Activated naive CD4-positive, alpha-beta T cell treated with anti-CD3 and anti-CD28 coated beads, Interleukin-2, amount 50 U/mL, for 24 hours (primary cell): ENCODE measurements around the gene MYOG.

Experiments used
- H3K27ac Mint-ChIP-seq: one replicate; pipeline ENCODE4 v1.8.0; 2021; ENCODE audit warnings: mild to moderate bottlenecking, mixed read lengths
- H3K27me3 Mint-ChIP-seq: one replicate; pipeline ENCODE4 v1.8.0; 2021; ENCODE audit warnings: mixed read lengths
- H3K36me3 Mint-ChIP-seq: one replicate; pipeline ENCODE4 v1.8.0; 2021; ENCODE audit warnings: mixed read lengths
- H3K4me1 Mint-ChIP-seq: one replicate; pipeline ENCODE4 v1.8.0; 2021; ENCODE audit warnings: mixed read lengths
- H3K4me3 Mint-ChIP-seq: one replicate; pipeline ENCODE4 v1.8.0; 2021; ENCODE audit warnings: mild to moderate bottlenecking, mixed read lengths
- H3K9me3 Mint-ChIP-seq: one replicate; pipeline ENCODE4 v1.8.0; 2021; ENCODE audit warnings: mixed read lengths

Gene MYOG

DNA sequence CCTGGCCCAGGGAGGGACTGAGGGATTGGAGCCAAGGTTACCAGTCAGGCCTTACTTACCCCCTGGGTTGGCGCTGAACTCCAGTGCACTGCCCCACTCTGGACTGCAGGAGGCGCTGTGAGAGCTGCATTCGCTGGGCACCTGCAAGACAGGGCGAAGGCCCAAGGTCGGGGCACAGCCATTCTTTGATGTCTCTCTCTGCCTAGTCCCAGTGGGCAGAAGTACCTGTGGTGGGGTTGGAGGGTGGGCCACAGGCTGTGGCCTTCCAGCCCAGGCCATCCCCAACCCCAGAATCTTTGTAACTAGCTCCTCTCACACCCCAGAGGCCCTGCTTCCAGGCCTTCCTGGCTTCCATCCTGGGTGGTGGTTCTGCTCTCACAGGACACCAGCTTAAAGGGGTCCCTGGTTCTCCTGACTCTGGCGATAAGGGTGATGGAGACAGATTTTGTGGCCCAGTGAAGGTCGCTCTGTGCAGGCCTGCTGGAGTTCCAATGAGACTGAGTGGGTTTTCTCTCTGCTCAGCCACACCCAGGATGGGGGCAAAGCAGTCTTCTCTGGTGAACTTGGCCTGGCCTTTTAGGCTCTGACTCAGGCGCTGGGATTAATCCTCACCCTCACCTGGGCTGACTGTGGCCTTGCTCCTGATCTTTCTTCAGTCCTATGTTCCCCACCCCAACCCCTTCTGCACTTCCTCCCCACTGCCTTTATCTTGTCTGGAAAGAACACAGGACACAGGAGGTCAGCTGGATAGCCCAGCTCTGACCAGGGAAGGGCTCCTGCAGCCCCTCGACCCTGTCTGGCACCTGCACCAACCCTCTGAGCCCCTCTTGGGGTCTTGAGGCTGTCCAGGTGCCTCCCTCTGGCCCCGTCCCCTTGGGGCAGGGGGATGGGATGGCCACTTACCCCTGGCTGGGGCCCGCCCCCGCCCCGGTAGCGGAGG is 954 bp downstream of the MYOG start:
- Mint-ChIP-seq H3K4me3 (no peak overlapping the region), H3K27me3 (peaks cover 9% of the 10 kb centered on the region), H3K4me1 (no peaks in the 10 kb centered on the region), H3K36me3 (no peaks in the 10 kb centered on the region), H3K9me3 (no peaks in the 10 kb centered on the region), H3K27ac (no peak overlapping the region)

GRCh38 chr1:203083463-203083921 is 2.3 kb downstream of the MYOG start:
- H3K27ac Mint-ChIP-seq, result no peak overlapping the region
- H3K36me3 Mint-ChIP-seq, result no peaks in the 10 kb centered on the region
- no peaks in the 10 kb centered on the region for H3K4me1 Mint-ChIP-seq
- no peak overlapping the region for H3K4me3 Mint-ChIP-seq
- peaks cover 14% of the 10 kb centered on the region for H3K27me3 Mint-ChIP-seq
- no peaks in the 10 kb centered on the region for H3K9me3 Mint-ChIP-seq

DNA sequence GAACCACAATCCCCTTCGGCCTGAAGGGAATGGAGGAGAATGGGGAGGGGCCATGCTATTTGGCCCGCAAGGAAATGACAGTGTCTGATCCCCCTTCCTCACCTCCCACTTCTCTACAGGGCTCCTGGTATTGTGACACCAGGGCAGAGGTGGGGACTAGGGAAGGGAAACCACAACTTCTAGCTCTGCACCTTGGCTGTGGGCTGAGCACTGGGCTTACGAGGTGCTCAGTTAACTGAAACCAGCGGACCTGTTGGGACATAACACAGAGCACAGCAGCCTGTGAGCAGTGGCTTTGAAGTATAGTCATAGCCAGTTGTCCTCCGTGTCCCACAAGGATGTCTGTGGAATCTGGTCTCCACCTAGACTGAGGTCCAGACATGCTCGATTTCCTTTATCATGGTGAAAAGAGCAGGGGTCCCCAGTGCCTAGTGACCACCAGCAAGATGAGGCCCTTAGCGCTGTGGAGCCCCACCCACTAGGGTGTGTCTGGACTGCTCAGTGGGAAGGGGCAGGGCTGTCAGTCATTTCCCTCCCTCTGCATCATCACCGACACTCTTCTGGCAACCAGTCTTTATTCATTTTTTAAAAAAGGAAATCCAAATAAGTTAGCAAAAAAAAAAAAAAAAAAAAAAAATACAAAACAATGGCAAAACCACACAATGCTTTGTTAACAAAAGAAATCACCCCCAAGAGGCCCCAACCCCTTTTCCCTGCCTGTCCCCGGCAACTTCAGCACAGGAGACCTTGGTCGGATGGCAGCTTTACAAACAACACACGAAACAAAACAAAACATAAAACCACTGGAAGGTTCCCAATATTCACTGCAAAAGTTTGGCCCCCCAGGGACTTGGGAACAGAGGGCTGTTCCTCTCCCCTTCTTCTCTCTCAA is 3.0 kb downstream of the MYOG start:
- Mint-ChIP-seq H3K27me3 (peaks cover 13% of the 10 kb centered on the region), H3K36me3 (no peaks in the 10 kb centered on the region), H3K4me1 (no peaks in the 10 kb centered on the region), H3K9me3 (no peaks in the 10 kb centered on the region), H3K4me3 (no peak overlapping the region), H3K27ac (no peak overlapping the region)

DNA sequence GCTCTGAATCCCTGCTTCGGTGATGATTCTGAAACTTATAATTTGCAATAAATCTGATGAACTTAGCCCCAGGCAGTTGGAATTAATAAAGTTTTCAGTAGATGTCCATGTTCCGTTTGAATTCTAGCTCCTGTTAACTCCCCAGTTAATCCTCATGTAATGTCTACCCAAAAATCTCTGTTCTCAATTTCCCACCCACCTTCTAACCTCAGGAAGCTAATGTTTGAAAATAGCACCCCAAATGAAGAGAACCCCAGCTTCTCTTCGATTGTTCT is 3.6 kb downstream of the MYOG start:
- Mint-ChIP-seq H3K27me3 (peaks cover 17% of the 10 kb centered on the region), H3K4me1 (no peaks in the 10 kb centered on the region), H3K9me3 (no peaks in the 10 kb centered on the region), H3K4me3 (no peak overlapping the region), H3K27ac (no peak overlapping the region), H3K36me3 (no peaks in the 10 kb centered on the region)

- Mint-ChIP-seq H3K27me3 (peaks cover 17% of the 10 kb centered on the region), H3K36me3 (no peaks in the 10 kb centered on the region)
Measured at GRCh38 chr1:203081465-203082230, 4.2 kb downstream of the MYOG start.

DNA sequence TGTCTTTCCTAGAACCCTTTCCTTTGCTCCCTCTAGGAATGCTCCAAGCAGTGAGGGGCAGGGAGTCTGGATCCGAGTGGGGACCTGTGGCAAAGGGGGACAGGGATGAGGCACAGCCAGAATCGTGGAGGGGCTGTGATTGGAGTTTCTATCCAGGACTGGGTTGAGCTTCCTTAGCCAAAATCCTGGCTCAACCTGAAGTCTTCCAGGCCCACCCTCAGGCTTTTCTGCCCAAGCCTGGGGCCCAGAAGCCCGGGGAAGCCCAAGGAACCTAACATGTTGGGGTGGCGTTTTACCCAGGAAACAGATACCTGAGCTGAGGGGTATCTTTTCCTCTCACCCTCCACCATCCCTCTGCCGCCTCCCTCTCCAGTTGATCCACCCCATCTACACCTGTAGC is 5.4 kb downstream of the MYOG start:
- H3K4me1 Mint-ChIP-seq, result peaks cover 6% of the 10 kb centered on the region
- no peak overlapping the region for H3K27ac Mint-ChIP-seq
- H3K4me3 Mint-ChIP-seq, result no peak overlapping the region
- peaks cover 17% of the 10 kb centered on the region for H3K27me3 Mint-ChIP-seq
- H3K36me3 Mint-ChIP-seq, result no peaks in the 10 kb centered on the region
- H3K9me3 Mint-ChIP-seq, result no peaks in the 10 kb centered on the region

More at GRCh38 chr1:203081465-203082230, 4.2 kb downstream of the MYOG start:
- no peaks in the 10 kb centered on the region for H3K4me1 Mint-ChIP-seq
- no peaks in the 10 kb centered on the region for H3K9me3 Mint-ChIP-seq
- H3K4me3 Mint-ChIP-seq, result no peak overlapping the region
- H3K27ac Mint-ChIP-seq, result no peak overlapping the region

- Mint-ChIP-seq H3K27me3 (peaks cover 19% of the 10 kb centered on the region), H3K4me1 (peaks cover 6% of the 10 kb centered on the region), H3K9me3 (no peaks in the 10 kb centered on the region), H3K36me3 (no peaks in the 10 kb centered on the region), H3K27ac (no peak overlapping the region), H3K4me3 (no peak overlapping the region)
Measured at GRCh38 chr1:203078478-203078877, 7.3 kb downstream of the MYOG start.

DNA sequence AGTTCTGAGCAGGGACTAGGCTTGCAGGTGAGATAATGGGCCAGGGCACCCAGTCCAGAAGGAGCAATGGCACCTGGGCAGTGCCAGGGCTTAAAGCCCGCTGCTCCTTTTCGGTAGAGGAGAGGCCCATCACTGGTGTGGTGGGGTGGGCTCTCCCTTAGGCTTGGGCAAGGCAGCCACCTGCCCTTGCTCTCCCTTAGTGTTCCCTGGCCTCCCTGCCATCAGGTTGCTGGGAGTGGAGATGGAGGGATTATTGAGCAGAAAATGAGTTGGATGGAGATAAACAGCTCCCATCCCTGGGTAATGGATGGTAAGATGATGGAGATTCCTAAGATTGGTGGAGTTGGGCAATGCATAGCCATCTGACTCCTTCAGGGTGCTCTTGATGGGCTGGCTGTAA is 7.9 kb downstream of the MYOG start:
- Mint-ChIP-seq H3K9me3 (no peaks in the 10 kb centered on the region), H3K27ac (no peak overlapping the region), H3K4me1 (peaks cover 6% of the 10 kb centered on the region), H3K36me3 (no peaks in the 10 kb centered on the region), H3K27me3 (peaks cover 21% of the 10 kb centered on the region), H3K4me3 (no peak overlapping the region)

GRCh38 chr1:203077367-203077766 is 8.4 kb downstream of the MYOG start:
- H3K27ac Mint-ChIP-seq, result no peak overlapping the region
- no peaks in the 10 kb centered on the region for H3K9me3 Mint-ChIP-seq
- H3K36me3 Mint-ChIP-seq, result no peaks in the 10 kb centered on the region
- no peak overlapping the region for H3K4me3 Mint-ChIP-seq
- H3K4me1 Mint-ChIP-seq, result peaks cover 6% of the 10 kb centered on the region
- H3K27me3 Mint-ChIP-seq, result peaks cover 21% of the 10 kb centered on the region

DNA sequence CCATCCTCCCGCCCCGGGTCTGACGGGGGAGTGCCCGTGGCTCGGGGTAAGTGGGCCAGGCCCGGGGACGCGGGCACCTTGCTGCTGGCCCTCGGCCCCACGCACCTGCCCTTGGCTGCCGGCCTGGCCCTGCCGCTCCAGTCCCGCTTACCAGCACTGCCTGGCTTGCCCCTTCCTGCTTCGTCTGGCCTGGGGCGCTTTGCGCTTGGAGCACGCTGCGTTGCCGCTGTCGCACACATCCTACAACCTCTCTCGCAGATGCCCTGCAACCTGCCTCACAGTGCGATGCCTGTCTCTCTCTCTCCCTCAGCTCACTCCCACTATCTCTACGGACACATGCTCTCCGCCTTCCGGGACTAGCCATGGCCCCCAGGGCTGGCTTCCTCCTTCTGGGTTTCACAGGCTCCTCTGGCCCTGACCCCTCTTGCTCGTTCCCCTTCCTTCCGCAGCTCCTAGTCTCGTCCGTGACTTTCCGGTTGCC is 9.7 kb downstream of the MYOG start:
- no peaks in the 10 kb centered on the region for H3K9me3 Mint-ChIP-seq
- peaks cover 6% of the 10 kb centered on the region for H3K4me1 Mint-ChIP-seq
- H3K4me3 Mint-ChIP-seq, result peak overlapping the region; percentile 73
- no peaks in the 10 kb centered on the region for H3K36me3 Mint-ChIP-seq
- H3K27me3 Mint-ChIP-seq, result peaks cover 17% of the 10 kb centered on the region
- no peak overlapping the region for H3K27ac Mint-ChIP-seq

DNA sequence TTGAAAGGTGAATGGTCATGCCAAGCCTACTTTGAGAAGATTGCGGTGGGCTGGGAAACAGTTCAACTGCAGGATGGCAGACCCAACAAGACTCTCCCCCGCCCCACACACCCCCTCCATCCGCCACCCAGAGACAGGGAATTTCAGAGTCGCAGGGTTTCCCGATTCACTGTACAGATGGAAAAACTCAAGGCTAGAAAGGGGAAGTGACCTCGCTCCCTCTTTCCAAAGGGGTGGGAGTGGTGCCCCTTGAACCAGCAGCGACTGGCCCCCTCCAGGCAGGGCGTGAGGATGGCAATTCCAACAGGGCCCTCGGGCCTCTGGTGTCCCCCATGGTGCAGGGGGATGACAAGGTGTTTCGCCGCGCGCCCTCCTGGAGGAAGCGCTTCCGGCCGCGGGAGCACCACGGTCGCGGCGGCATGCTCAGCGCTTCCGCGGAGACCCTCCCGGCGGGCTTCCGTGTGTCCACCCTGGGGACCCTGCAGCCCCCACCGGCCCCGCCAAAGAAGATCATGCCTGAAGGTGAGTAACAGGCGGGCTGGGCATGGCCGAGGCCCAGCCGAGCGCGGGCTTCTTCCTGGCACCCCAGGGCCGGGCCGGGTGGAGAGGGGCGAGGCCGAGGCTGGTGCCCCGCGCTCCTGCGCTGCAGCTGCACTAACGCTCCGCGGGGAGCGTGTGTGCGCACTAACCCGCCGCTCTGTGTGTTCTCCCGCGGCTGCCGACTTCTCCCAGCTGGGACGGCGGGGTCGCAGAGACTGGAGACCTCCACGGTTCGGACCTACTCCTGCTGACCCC is 10.4 kb downstream of the MYOG start:
- no peaks in the 10 kb centered on the region for H3K9me3 Mint-ChIP-seq
- H3K4me3 Mint-ChIP-seq, result no peak overlapping the region
- no peaks in the 10 kb centered on the region for H3K36me3 Mint-ChIP-seq
- peaks cover 6% of the 10 kb centered on the region for H3K4me1 Mint-ChIP-seq
- H3K27me3 Mint-ChIP-seq, result peaks cover 17% of the 10 kb centered on the region
- no peak overlapping the region for H3K27ac Mint-ChIP-seq

DNA sequence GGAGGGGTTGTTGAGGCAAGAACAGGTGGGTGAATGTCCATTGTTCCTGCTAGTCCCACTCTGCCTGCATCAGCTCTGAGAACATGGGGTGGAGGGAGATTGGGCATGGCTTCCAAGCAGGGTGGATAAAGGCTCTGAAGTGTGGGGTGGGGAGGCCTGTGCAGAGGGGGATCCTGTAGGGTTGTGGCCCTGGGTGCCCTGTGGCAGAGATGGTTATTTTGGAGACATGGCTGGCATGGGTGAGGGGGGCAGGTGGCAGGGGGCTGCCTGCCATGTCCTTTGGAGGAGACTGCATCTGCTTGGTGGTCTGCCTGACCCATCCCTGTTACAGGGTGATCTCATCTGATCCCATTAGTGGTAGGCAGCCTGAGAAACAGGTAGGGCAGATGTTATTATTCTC is 11.2 kb downstream of the MYOG start:
- H3K4me3 Mint-ChIP-seq, result no peak overlapping the region
- H3K27ac Mint-ChIP-seq, result no peak overlapping the region
- H3K36me3 Mint-ChIP-seq, result no peaks in the 10 kb centered on the region
- H3K27me3 Mint-ChIP-seq, result peaks cover 15% of the 10 kb centered on the region
- peaks cover 6% of the 10 kb centered on the region for H3K4me1 Mint-ChIP-seq
- H3K9me3 Mint-ChIP-seq, result no peaks in the 10 kb centered on the region

DNA sequence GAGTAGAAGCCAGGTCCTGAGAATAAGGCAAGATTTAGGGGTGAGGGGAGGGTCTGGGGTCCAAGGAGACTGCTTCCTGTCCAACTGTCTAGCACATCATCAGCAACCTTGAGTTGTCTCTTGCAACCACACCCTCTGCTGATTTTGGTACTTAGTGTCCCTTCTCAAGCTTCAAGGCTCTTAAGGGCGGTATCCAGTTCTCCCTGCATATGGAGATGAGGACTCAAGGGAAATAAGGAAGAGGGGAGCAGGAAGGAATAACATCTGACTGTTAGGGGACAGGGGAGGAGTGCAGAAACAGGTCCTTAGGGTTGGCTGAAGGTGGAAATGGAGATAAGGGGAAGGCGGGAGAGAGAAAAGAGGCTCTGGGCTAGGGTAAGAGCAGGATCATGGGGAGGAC is 12.3 kb downstream of the MYOG start:
- no peak overlapping the region for H3K4me3 Mint-ChIP-seq
- no peaks in the 10 kb centered on the region for H3K9me3 Mint-ChIP-seq
- H3K4me1 Mint-ChIP-seq, result peaks cover 6% of the 10 kb centered on the region
- no peak overlapping the region for H3K27ac Mint-ChIP-seq
- H3K27me3 Mint-ChIP-seq, result peaks cover 11% of the 10 kb centered on the region
- no peaks in the 10 kb centered on the region for H3K36me3 Mint-ChIP-seq

- H3K27ac Mint-ChIP-seq, result no peak overlapping the region
- no peak overlapping the region for H3K4me3 Mint-ChIP-seq
- H3K36me3 Mint-ChIP-seq, result no peaks in the 10 kb centered on the region
- no peaks in the 10 kb centered on the region for H3K9me3 Mint-ChIP-seq
- H3K27me3 Mint-ChIP-seq, result peaks cover 11% of the 10 kb centered on the region
- H3K4me1 Mint-ChIP-seq, result peaks cover 6% of the 10 kb centered on the region
Measured at GRCh38 chr1:203072911-203073310, 12.9 kb downstream of the MYOG start.
